ENCODE results near the gene WDR77.

GRCh38 chr1:111480674-111481073 lies 31.6 kb upstream of the WDR77 start:
- TF ChIP-seq, protein P1, sequence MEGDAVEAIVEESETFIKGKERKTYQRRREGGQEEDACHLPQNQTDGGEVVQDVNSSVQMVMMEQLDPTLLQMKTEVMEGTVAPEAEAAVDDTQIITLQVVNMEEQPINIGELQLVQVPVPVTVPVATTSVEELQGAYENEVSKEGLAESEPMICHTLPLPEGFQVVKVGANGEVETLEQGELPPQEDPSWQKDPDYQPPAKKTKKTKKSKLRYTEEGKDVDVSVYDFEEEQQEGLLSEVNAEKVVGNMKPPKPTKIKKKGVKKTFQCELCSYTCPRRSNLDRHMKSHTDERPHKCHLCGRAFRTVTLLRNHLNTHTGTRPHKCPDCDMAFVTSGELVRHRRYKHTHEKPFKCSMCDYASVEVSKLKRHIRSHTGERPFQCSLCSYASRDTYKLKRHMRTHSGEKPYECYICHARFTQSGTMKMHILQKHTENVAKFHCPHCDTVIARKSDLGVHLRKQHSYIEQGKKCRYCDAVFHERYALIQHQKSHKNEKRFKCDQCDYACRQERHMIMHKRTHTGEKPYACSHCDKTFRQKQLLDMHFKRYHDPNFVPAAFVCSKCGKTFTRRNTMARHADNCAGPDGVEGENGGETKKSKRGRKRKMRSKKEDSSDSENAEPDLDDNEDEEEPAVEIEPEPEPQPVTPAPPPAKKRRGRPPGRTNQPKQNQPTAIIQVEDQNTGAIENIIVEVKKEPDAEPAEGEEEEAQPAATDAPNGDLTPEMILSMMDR (IDR thresholded peaks at IDR 0.05; ENCODE audit: low read length): no peak
- no peak for TF ChIP-seq EZH2 (IDR thresholded peaks at IDR 0.05; ENCODE audit: borderline replicate concordance, low read length)
